ENCODE measurements around the gene SLC24A1.

Gene SLC24A1

GRCh38 chr15:65618560-65619109 is 3.1 kb upstream of the SLC24A1 start:
- no peak overlapping the region for H3K4me3 ChIP-seq (replicated peaks; ENCODE audit: low read depth, low read length)
- DNase-seq (ENCODE audit: low read depth) = no peak
- TF ChIP-seq, protein P1, sequence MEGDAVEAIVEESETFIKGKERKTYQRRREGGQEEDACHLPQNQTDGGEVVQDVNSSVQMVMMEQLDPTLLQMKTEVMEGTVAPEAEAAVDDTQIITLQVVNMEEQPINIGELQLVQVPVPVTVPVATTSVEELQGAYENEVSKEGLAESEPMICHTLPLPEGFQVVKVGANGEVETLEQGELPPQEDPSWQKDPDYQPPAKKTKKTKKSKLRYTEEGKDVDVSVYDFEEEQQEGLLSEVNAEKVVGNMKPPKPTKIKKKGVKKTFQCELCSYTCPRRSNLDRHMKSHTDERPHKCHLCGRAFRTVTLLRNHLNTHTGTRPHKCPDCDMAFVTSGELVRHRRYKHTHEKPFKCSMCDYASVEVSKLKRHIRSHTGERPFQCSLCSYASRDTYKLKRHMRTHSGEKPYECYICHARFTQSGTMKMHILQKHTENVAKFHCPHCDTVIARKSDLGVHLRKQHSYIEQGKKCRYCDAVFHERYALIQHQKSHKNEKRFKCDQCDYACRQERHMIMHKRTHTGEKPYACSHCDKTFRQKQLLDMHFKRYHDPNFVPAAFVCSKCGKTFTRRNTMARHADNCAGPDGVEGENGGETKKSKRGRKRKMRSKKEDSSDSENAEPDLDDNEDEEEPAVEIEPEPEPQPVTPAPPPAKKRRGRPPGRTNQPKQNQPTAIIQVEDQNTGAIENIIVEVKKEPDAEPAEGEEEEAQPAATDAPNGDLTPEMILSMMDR (IDR thresholded peaks at IDR 0.05; ENCODE audit: low read length, missing control alignments) = no peak

- peak; percentile 20 for DNase-seq (ENCODE audit: low read depth)
- no peak overlapping the region for H3K4me3 ChIP-seq (replicated peaks; ENCODE audit: low read depth, low read length)
- TF ChIP-seq, protein P1 (IDR thresholded peaks at IDR 0.05; ENCODE audit: low read length, missing control alignments) = no peak
These were observed 2.0 kb upstream of the SLC24A1 start for GRCh38 chr15:65619626-65620290.

DNA sequence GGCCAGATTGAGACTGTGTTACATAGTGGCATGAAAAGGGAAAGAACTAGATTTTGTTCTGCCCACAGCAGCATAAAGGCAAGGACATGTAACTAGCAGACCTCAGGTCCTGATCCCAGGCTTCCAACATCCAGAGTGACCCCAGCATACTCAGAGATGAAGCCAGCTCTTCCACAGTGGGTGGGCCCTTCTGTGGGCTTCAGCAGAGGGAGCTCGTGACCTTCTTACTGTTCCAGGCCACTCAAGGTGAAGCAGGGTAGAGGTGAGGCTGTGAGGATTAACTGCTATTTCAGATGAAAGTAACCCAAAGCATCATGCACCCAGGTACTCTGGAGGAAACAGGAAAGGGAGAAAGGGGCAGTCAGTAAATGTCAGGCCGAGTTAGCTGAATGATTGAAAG is 905 bp upstream of the SLC24A1 start:
- no peak overlapping the region for H3K4me3 ChIP-seq (replicated peaks; ENCODE audit: low read depth, low read length)
- TF ChIP-seq, protein P1 (IDR thresholded peaks at IDR 0.05; ENCODE audit: low read length, missing control alignments) = no peak
- DNase-seq (ENCODE audit: low read depth) = no peak

DNA sequence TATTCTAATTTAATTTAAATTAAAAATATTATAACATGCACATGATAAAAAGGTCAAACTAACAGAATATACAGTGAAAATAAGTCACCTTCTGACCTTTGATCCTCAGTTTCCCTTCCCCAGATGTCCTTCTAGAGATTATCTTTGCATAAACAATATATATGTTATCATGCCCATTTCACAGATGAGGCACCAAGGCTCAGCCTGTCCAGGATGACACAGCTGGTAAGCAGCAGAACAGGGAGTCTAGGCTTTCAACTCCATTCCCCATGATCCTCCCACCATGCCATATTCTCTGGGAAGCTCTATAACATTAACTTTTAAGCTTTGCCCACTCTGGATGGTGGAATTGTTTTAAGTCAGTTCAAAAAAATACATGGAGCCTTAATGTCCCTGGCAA is 1.4 kb downstream of the SLC24A1 start:
- TF ChIP-seq, protein P1 (IDR thresholded peaks at IDR 0.05; ENCODE audit: low read length, missing control alignments) = no peak
- DNase-seq (ENCODE audit: low read depth) = no peak
- no peak overlapping the region for H3K4me3 ChIP-seq (replicated peaks; ENCODE audit: low read depth, low read length)

GRCh38 chr15:65626856-65627255 is 5.1 kb downstream of the SLC24A1 start:
- no peak overlapping the region for H3K4me3 ChIP-seq (replicated peaks; ENCODE audit: low read depth, low read length)
- TF ChIP-seq, protein P1 (IDR thresholded peaks at IDR 0.05; ENCODE audit: low read length, missing control alignments) = no peak
- DNase-seq (ENCODE audit: low read depth) = no peak

GRCh38 chr15:65629548-65629947 is 7.8 kb downstream of the SLC24A1 start:
- H3K4me3 ChIP-seq (replicated peaks; ENCODE audit: low read depth, low read length) = no peak overlapping the region
- TF ChIP-seq, protein P1 (IDR thresholded peaks at IDR 0.05; ENCODE audit: low read length, missing control alignments) = no peak
- DNase-seq (ENCODE audit: low read depth) = no peak

DNA sequence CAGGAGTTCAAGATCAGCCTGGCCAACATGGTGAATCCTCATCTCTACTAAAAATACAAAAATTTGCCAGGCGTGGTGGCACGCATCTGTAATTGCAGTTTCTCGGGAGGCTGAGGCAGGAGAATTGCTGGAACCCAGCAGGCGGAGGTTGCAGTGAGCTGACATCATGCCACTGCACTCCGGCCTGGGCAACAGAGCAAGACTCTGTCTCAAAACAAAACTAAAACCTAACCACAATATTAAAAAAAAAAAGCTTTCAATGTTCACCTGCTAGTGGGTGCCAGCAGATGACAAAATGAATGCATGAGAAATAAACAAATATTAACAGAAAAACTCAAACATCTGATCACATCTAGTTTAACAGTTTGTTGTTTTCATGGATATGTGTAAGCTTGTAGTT is 9.0 kb downstream of the SLC24A1 start:
- no peak for DNase-seq (ENCODE audit: low read depth)
- TF ChIP-seq, protein P1 (IDR thresholded peaks at IDR 0.05; ENCODE audit: low read length, missing control alignments) = no peak
- no peak overlapping the region for H3K4me3 ChIP-seq (replicated peaks; ENCODE audit: low read depth, low read length)

Data from fibroblast of pulmonary artery (primary cell).